ENCODE measurements around the gene KLF13.

KLF13 gene

GRCh38 chr15:31407376-31407775 is 80.7 kb downstream of the KLF13 start:
- no peak overlapping the region for H3K4me3 ChIP-seq (ENCODE audit: low read depth, low read length)
- H3K27ac ChIP-seq (ENCODE audit: low read depth, low read length), result no peak overlapping the region
- no peaks in the 10 kb centered on the region for H3K36me3 ChIP-seq (ENCODE audit: control insufficient read depth in 1 of 2, insufficient read depth in 2 of 2, low read length in 2 of 2)
- H2BK12ac ChIP-seq (ENCODE audit: low read length), result no peak overlapping the region
- H2AFZ ChIP-seq (ENCODE audit: insufficient read depth, low read length, poor library complexity), result no peak overlapping the region
- no peak overlapping the region for H3K4ac ChIP-seq (ENCODE audit: low read depth, low read length)
- H3K23ac ChIP-seq (ENCODE audit: low read length), result no peak overlapping the region
- H2AK5ac ChIP-seq (ENCODE audit: low read length), result no peak overlapping the region
- H3K27me3 ChIP-seq (ENCODE audit: insufficient read depth, low read length), result no peaks in the 10 kb centered on the region
- H3K9ac ChIP-seq (ENCODE audit: low read length), result no peak overlapping the region
- H3K4me1 ChIP-seq (ENCODE audit: control insufficient read depth in 1 of 2, insufficient read depth in 2 of 2, low read length in 2 of 2), result no peaks in the 10 kb centered on the region
- H3K18ac ChIP-seq (ENCODE audit: low read length), result no peak overlapping the region
- no peak overlapping the region for H2BK5ac ChIP-seq (ENCODE audit: low read depth, low read length, poor library complexity)
- H4K91ac ChIP-seq (ENCODE audit: low read depth, low read length), result no peak overlapping the region
- no peak overlapping the region for H3K4me2 ChIP-seq (ENCODE audit: low read length)
- H4K12ac ChIP-seq (ENCODE audit: low read depth, low read length), result no peak overlapping the region
- DNase-seq, result no peak
- H3K79me2 ChIP-seq (ENCODE audit: control insufficient read depth, insufficient read depth, low read length, poor library complexity), result no peaks in the 10 kb centered on the region
- H3K9me3 ChIP-seq (ENCODE audit: insufficient read depth, low read depth, low read length), result no peaks in the 10 kb centered on the region
- WGBS (ENCODE audit: extremely low coverage, insufficient coverage, insufficient read length), result no CpG with 5 or more reads among the region's 1 CpG
- H3K14ac ChIP-seq (ENCODE audit: low read length), result no peak overlapping the region
- no peaks in the 10 kb centered on the region for H3K79me1 ChIP-seq (ENCODE audit: low read length)
- no peak overlapping the region for H2BK120ac ChIP-seq (ENCODE audit: insufficient read depth, low read length, poor library complexity)
- no peak overlapping the region for H4K8ac ChIP-seq (ENCODE audit: low read depth, low read length)

GRCh38 chr15:31407851-31408250 is 81.2 kb downstream of the KLF13 start:
- DNase-seq, result no peak
- no peak overlapping the region for H3K14ac ChIP-seq (ENCODE audit: low read length)
- H4K91ac ChIP-seq (ENCODE audit: low read depth, low read length), result no peak overlapping the region
- H4K12ac ChIP-seq (ENCODE audit: low read depth, low read length), result no peak overlapping the region
- H3K79me1 ChIP-seq (ENCODE audit: low read length), result no peaks in the 10 kb centered on the region
- H2BK12ac ChIP-seq (ENCODE audit: low read length), result no peak overlapping the region
- H2BK5ac ChIP-seq (ENCODE audit: low read depth, low read length, poor library complexity), result no peak overlapping the region
- no peak overlapping the region for H3K4ac ChIP-seq (ENCODE audit: low read depth, low read length)
- no peak overlapping the region for H3K4me3 ChIP-seq (ENCODE audit: low read depth, low read length)
- H3K36me3 ChIP-seq (ENCODE audit: control insufficient read depth in 1 of 2, insufficient read depth in 2 of 2, low read length in 2 of 2), result no peaks in the 10 kb centered on the region
- no peaks in the 10 kb centered on the region for H3K9me3 ChIP-seq (ENCODE audit: insufficient read depth, low read depth, low read length)
- no peaks in the 10 kb centered on the region for H3K79me2 ChIP-seq (ENCODE audit: control insufficient read depth, insufficient read depth, low read length, poor library complexity)
- H2AFZ ChIP-seq (ENCODE audit: insufficient read depth, low read length, poor library complexity), result no peak overlapping the region
- no peak overlapping the region for H2BK120ac ChIP-seq (ENCODE audit: insufficient read depth, low read length, poor library complexity)
- no peaks in the 10 kb centered on the region for H3K4me1 ChIP-seq (ENCODE audit: control insufficient read depth in 1 of 2, insufficient read depth in 2 of 2, low read length in 2 of 2)
- no peak overlapping the region for H3K23ac ChIP-seq (ENCODE audit: low read length)
- H3K27ac ChIP-seq (ENCODE audit: low read depth, low read length), result no peak overlapping the region
- H2AK5ac ChIP-seq (ENCODE audit: low read length), result no peak overlapping the region
- H3K4me2 ChIP-seq (ENCODE audit: low read length), result no peak overlapping the region
- H4K8ac ChIP-seq (ENCODE audit: low read depth, low read length), result no peak overlapping the region
- no peak overlapping the region for H3K9ac ChIP-seq (ENCODE audit: low read length)
- H3K18ac ChIP-seq (ENCODE audit: low read length), result no peak overlapping the region
- no peaks in the 10 kb centered on the region for H3K27me3 ChIP-seq (ENCODE audit: insufficient read depth, low read length)

- Histone ChIP-seq H2AFZ (ENCODE audit: insufficient read depth, low read length, poor library complexity) (no peak overlapping the region), H3K18ac (ENCODE audit: low read length) (no peak overlapping the region), H3K79me1 (ENCODE audit: low read length) (no peaks in the 10 kb centered on the region), H3K79me2 (ENCODE audit: control insufficient read depth, insufficient read depth, low read length, poor library complexity) (no peaks in the 10 kb centered on the region), H2BK12ac (ENCODE audit: low read length) (no peak overlapping the region), H3K4me2 (ENCODE audit: low read length) (no peak overlapping the region), H3K23ac (ENCODE audit: low read length) (no peak overlapping the region), H3K14ac (ENCODE audit: low read length) (no peak overlapping the region), H3K4ac (ENCODE audit: low read depth, low read length) (no peak overlapping the region), H4K8ac (ENCODE audit: low read depth, low read length) (no peak overlapping the region), H3K36me3 (ENCODE audit: control insufficient read depth in 1 of 2, insufficient read depth in 2 of 2, low read length in 2 of 2) (no peaks in the 10 kb centered on the region), H3K9ac (ENCODE audit: low read length) (no peak overlapping the region), H2BK120ac (ENCODE audit: insufficient read depth, low read length, poor library complexity) (no peak overlapping the region), H3K9me3 (ENCODE audit: insufficient read depth, low read depth, low read length) (no peaks in the 10 kb centered on the region), H2AK5ac (ENCODE audit: low read length) (no peak overlapping the region), H2BK5ac (ENCODE audit: low read depth, low read length, poor library complexity) (no peak overlapping the region), H3K4me1 (ENCODE audit: control insufficient read depth in 1 of 2, insufficient read depth in 2 of 2, low read length in 2 of 2) (no peaks in the 10 kb centered on the region), H4K12ac (ENCODE audit: low read depth, low read length) (no peak overlapping the region), H3K4me3 (ENCODE audit: low read depth, low read length) (no peak overlapping the region), H4K91ac (ENCODE audit: low read depth, low read length) (no peak overlapping the region), H3K27me3 (ENCODE audit: insufficient read depth, low read length) (no peaks in the 10 kb centered on the region), H3K27ac (ENCODE audit: low read depth, low read length) (no peak overlapping the region)
- no peak for DNase-seq
- WGBS (ENCODE audit: extremely low coverage, insufficient coverage, insufficient read length), result no CpG with 5 or more reads among the region's 3 CpGs
Observed at GRCh38 chr15:31408724-31409123, 82.1 kb downstream of the KLF13 start.

GRCh38 chr15:31409171-31409570 is 82.5 kb downstream of the KLF13 start:
- H3K4ac ChIP-seq (ENCODE audit: low read depth, low read length), result no peak overlapping the region
- no peak overlapping the region for H2BK120ac ChIP-seq (ENCODE audit: insufficient read depth, low read length, poor library complexity)
- H3K18ac ChIP-seq (ENCODE audit: low read length), result no peak overlapping the region
- H3K9me3 ChIP-seq (ENCODE audit: insufficient read depth, low read depth, low read length), result no peaks in the 10 kb centered on the region
- H3K14ac ChIP-seq (ENCODE audit: low read length), result no peak overlapping the region
- no peak overlapping the region for H3K23ac ChIP-seq (ENCODE audit: low read length)
- no peak overlapping the region for H2BK5ac ChIP-seq (ENCODE audit: low read depth, low read length, poor library complexity)
- no peak overlapping the region for H3K9ac ChIP-seq (ENCODE audit: low read length)
- no peak overlapping the region for H2AK5ac ChIP-seq (ENCODE audit: low read length)
- H3K27me3 ChIP-seq (ENCODE audit: insufficient read depth, low read length), result no peaks in the 10 kb centered on the region
- DNase-seq, result no peak
- H3K4me1 ChIP-seq (ENCODE audit: control insufficient read depth in 1 of 2, insufficient read depth in 2 of 2, low read length in 2 of 2), result no peaks in the 10 kb centered on the region
- H2AFZ ChIP-seq (ENCODE audit: insufficient read depth, low read length, poor library complexity), result no peak overlapping the region
- H3K4me2 ChIP-seq (ENCODE audit: low read length), result no peak overlapping the region
- WGBS (ENCODE audit: extremely low coverage, insufficient coverage, insufficient read length), result no CpG with 5 or more reads among the region's 2 CpGs
- H3K79me1 ChIP-seq (ENCODE audit: low read length), result no peaks in the 10 kb centered on the region
- no peak overlapping the region for H4K91ac ChIP-seq (ENCODE audit: low read depth, low read length)
- H3K4me3 ChIP-seq (ENCODE audit: low read depth, low read length), result no peak overlapping the region
- H2BK12ac ChIP-seq (ENCODE audit: low read length), result no peak overlapping the region
- no peaks in the 10 kb centered on the region for H3K36me3 ChIP-seq (ENCODE audit: control insufficient read depth in 1 of 2, insufficient read depth in 2 of 2, low read length in 2 of 2)
- H4K8ac ChIP-seq (ENCODE audit: low read depth, low read length), result no peak overlapping the region
- H3K27ac ChIP-seq (ENCODE audit: low read depth, low read length), result no peak overlapping the region
- H4K12ac ChIP-seq (ENCODE audit: low read depth, low read length), result no peak overlapping the region
- no peaks in the 10 kb centered on the region for H3K79me2 ChIP-seq (ENCODE audit: control insufficient read depth, insufficient read depth, low read length, poor library complexity)
